Muscle of arm (tissue), 12 donors: ENCODE data around the gene PAGE4. TPM values are rescaled to one million over a fixed set of nuclear protein-coding genes. Genes with fewer than 3 reads are reported as not detected.
A peak's percentile ranks its signal among the peaks of the same experiment; 100 is the strongest.

Source experiments
- DNase-seq: peaks from one replicate; pipeline ENCODE4 v3.0.0-alpha.2; 2013
- polyA plus RNA-seq, 12 donors: library from polyadenylated mRNA; unstranded; fragments of 120-200 nt; gene quantifications; one replicate each; pipeline ENCODE4 v1.2.1, GENCODE V29; 2013; ENCODE audit not compliant: insufficient read length in 12 of 12

The PAGE4 gene
- polyA plus RNA-seq, 12 donors = 1.2 to 3.7 (median 1.9) TPM; not detected in 9

- no peak for DNase-seq
Observed at GRCh38 chrX:49868739-49869138, 39.6 kb downstream of the PAGE4 start.

GRCh38 chrX:49876750-49877149 lies 47.6 kb downstream of the PAGE4 start:
- peak; percentile 23 for DNase-seq

- DNase-seq = no peak
Observed at GRCh38 chrX:49877397-49878101, 48.4 kb downstream of the PAGE4 start.

GRCh38 chrX:49878128-49878833 lies 49.2 kb downstream of the PAGE4 start:
- no peak for DNase-seq

GRCh38 chrX:49878834-49879655 lies 49.9 kb downstream of the PAGE4 start, which contains the start of gene USP27X:
USP27X (plus strand) TSS chrX:49879484; CDS start chrX:49880308, 824 bp downstream.
- DNase-seq = peak; percentile 70

- no peak for DNase-seq
Observed at GRCh38 chrX:49879656-49880277, 50.7 kb downstream of the PAGE4 start.

- DNase-seq = no peak
Observed at GRCh38 chrX:49880668-49881067, 51.6 kb downstream of the PAGE4 start.

Other genes starting within 250 kb of the PAGE4 start
- not detected for gene GAGE12H, start 249.4 kb upstream of the PAGE4 start, polyA plus RNA-seq
- not detected for gene GAGE2A, start 239.8 kb upstream of the PAGE4 start, polyA plus RNA-seq
- not detected for gene GAGE1, start 230.3 kb upstream of the PAGE4 start, polyA plus RNA-seq
- not detected for gene PAGE1, start 133.3 kb upstream of the PAGE4 start, polyA plus RNA-seq
- gene USP27X, start 50.2 kb downstream of the PAGE4 start, polyA plus RNA-seq = 1 to 10 TPM in 11 of 12 donors, not detected in 1; 2.2 to 4.7 (median 2.7) TPM
- gene CLCN5, start 93.3 kb downstream of the PAGE4 start, polyA plus RNA-seq = 100 to 1,000 TPM in 6 of 12 donors, 10 to 100 TPM in 5, not detected in 1; 46.6 to 139 (median 100) TPM